K562 (cell line): Measurements from ENCODE around the gene EML3. TPM values are rescaled to one million over a fixed set of nuclear protein-coding genes. Genes with fewer than 3 reads are reported as not detected.

Source experiments
- CHCHD3 ChIP-seq: fragments of 250-450 bp; sonication (Bioruptor Pico); IDR thresholded peaks from 2 replicates; pipeline ENCODE4 v2.1.2; 2022; ENCODE audit warnings: mild to moderate bottlenecking
- JUN ChIP-seq, 2 experiments: sonication (generic) in 1 of 2; formaldehyde crosslinking in 1 of 2; IDR thresholded peaks; 2 replicates each; pipeline versions ENCODE4 v1.6.1 to v1.8.0; 2012 to 2022; ENCODE audit warnings: borderline replicate concordance in 2 of 2, mild to moderate bottlenecking in 2 of 2, improper control_type of control experiment in 1 of 2, low read depth in 1 of 2, low read length in 1 of 2, missing genetic modification reagents in 1 of 2
- KLF13 ChIP-seq: fragments of 450-650 bp; IDR thresholded peaks from 2 replicates; pipeline ENCODE4 v1.6.1; 2016; ENCODE audit warnings: missing genetic modification characterization, low read depth, mild to moderate bottlenecking, missing compliant biosample characterization, moderate library complexity, borderline replicate concordance
- POLR3A ChIP-seq: IDR thresholded peaks from 2 replicates; pipeline ENCODE4 v1.6.1; 2011; ENCODE audit warnings: borderline replicate concordance, mild to moderate bottlenecking, moderate library complexity; ENCODE audit not compliant: insufficient read length, insufficient read depth; ENCODE audit errors: extremely low read depth
- RB1 ChIP-seq: fragments of 450-650 bp; IDR thresholded peaks from 2 replicates; pipeline ENCODE4 v1.6.1; 2017; ENCODE audit warnings: low read depth, mild to moderate bottlenecking
- SMAD4 ChIP-seq: fragments of 250-450 bp; sonication (Bioruptor Pico); conservative IDR thresholded peaks from 2 replicates; pipeline ENCODE4 v1.8.0; 2021; ENCODE audit warnings: inconsistent platforms, mild to moderate bottlenecking, moderate library complexity
- polyA plus RNA-seq, 8 experiments: library from polyadenylated mRNA; depleted of rRNA in 4 of 8; stranded (reverse) in 5 of 8; unstranded in 3 of 8; fragments of >200 nt; fragmentation: Nextera tagmentation in 2 of 8; fragmentation: Illumina TruSeq in 1 of 8; extraction: Ambion mirVana in 2 of 8; extraction: Trizol in 1 of 8; gene quantifications; 2 replicates each; pipeline versions ENCODE4 v1.2.1 to v1.2.3, GENCODE V29; 2011 to 2014; ENCODE audit warnings: inconsistent platforms in 1 of 8, missing spikeins in 1 of 8
- total RNA-seq, 7 experiments: library from RNA; depleted of rRNA in 6 of 7; stranded (reverse); fragments of >200 nt in 6 of 7; fragmentation: Illumina TruSeq in 2 of 7; extraction: Trizol in 2 of 7; gene quantifications; 2 replicates each; pipeline versions ENCODE4 v1.2.1 to v1.2.3, GENCODE V29; 2011 to 2021; ENCODE audit warnings: low replicate concordance in 1 of 7
- TF ChIP-seq, protein P1 (sequence below): fragments of 200-400 bp; formaldehyde crosslinking; IDR thresholded peaks from 2 replicates; pipeline ENCODE4 v1.6.1; 2017; ENCODE audit warnings: mild to moderate bottlenecking, low read depth, low read length, moderate library complexity
- TF ChIP-seq, protein P2 (sequence below): sonication (generic); formaldehyde crosslinking; IDR thresholded peaks from 2 replicates; pipeline ENCODE4 v1.8.0; 2022; ENCODE audit warnings: mild to moderate bottlenecking, missing genetic modification reagents
- TF ChIP-seq, protein P3 (sequence below), 3 experiments: fragments of 200-800 bp in 1 of 3; fragments of 250-450 bp in 1 of 3; fragments of 450-650 bp in 1 of 3; sonication (Bioruptor Pico) in 1 of 3; sonication (Bioruptor generic) in 1 of 3; formaldehyde crosslinking in 1 of 3; IDR thresholded peaks; 2 replicates each; pipeline versions ENCODE4 v1.6.1 to v1.8.0; 2016 to 2022; ENCODE audit warnings: mild to moderate bottlenecking in 2 of 3, missing genetic modification characterization in 2 of 3, missing compliant biosample characterization in 1 of 3, moderate library complexity in 1 of 3
- TF ChIP-seq, protein P4 (sequence below): fragments of 200-800 bp; sonication (Bioruptor generic); IDR thresholded peaks from 2 replicates; pipeline ENCODE4 v1.6.1; 2017; ENCODE audit warnings: missing genetic modification characterization, missing compliant biosample characterization

EML3 gene
- total and polyA plus RNA-seq, 9 of the 15 experiments (the other 6 are each of a cell fraction or from before 2014, with no cell fraction given): 0.32 to 90.5 (median 26.4) TPM

DNA sequence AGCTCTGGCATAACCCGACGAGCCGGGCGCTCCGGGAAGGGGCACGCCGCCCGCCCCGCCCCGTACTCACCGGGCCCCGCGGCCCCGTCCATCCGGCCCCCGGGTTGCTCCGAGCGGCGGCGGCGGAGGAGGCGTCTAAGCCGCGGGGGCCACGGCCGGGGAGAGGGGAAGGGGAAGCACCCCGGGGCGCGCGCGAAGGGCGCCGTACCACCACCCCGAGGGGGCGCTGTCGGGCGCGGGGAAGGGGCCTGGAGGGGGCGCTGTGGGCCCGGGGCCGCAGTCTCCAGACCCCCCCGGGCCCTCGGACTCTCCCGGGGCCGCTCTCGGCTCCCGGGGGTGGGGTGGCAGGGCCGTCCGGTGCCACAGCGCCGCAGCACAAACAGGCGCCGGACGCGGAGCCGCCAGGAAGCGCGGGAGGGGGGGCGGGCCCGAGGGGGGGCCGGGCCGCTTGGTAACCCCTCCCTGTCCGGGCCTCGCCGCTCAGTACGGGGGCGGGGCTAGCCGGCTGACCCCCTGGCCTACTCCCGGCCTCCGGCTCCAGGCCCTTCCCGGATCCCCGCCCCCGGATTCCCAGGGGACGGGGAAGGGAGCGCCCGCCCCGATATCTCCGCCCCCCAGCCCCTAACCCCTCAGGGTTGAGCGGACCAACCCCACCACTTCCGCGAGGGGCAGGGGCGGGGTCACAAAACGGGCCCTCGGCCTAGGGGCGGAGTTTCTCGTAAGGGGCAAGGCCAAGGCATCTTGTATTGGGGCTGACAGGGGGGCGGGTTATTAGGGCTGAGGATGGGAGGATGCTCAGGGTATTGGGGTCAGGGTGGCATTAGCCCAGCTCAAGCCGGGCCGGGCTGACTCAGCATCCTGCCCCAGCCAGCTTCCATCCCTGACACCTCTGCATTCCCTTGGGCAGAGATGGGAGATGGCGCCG, at the start of gene EML3, which contains the start of gene ROM1 (continued):
- TF ChIP-seq, protein P1, sequence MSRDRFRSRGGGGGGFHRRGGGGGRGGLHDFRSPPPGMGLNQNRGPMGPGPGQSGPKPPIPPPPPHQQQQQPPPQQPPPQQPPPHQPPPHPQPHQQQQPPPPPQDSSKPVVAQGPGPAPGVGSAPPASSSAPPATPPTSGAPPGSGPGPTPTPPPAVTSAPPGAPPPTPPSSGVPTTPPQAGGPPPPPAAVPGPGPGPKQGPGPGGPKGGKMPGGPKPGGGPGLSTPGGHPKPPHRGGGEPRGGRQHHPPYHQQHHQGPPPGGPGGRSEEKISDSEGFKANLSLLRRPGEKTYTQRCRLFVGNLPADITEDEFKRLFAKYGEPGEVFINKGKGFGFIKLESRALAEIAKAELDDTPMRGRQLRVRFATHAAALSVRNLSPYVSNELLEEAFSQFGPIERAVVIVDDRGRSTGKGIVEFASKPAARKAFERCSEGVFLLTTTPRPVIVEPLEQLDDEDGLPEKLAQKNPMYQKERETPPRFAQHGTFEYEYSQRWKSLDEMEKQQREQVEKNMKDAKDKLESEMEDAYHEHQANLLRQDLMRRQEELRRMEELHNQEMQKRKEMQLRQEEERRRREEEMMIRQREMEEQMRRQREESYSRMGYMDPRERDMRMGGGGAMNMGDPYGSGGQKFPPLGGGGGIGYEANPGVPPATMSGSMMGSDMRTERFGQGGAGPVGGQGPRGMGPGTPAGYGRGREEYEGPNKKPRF: no peak
- TF ChIP-seq POLR3A (no peak), RB1 (peak; percentile 93), SMAD4 (CRISPR knock-in tag) (peak; percentile 75), JUN (IDR thresholded peaks at IDR 0.05; ENCODE audit: borderline replicate concordance, low read depth, low read length) (no peak), JUN (CRISPR knock-in tag; IDR thresholded peaks at IDR 0.05; ENCODE audit: borderline replicate concordance) (no peak), CHCHD3 (no peak), KLF13 (no peak)
- TF ChIP-seq, protein P2, sequence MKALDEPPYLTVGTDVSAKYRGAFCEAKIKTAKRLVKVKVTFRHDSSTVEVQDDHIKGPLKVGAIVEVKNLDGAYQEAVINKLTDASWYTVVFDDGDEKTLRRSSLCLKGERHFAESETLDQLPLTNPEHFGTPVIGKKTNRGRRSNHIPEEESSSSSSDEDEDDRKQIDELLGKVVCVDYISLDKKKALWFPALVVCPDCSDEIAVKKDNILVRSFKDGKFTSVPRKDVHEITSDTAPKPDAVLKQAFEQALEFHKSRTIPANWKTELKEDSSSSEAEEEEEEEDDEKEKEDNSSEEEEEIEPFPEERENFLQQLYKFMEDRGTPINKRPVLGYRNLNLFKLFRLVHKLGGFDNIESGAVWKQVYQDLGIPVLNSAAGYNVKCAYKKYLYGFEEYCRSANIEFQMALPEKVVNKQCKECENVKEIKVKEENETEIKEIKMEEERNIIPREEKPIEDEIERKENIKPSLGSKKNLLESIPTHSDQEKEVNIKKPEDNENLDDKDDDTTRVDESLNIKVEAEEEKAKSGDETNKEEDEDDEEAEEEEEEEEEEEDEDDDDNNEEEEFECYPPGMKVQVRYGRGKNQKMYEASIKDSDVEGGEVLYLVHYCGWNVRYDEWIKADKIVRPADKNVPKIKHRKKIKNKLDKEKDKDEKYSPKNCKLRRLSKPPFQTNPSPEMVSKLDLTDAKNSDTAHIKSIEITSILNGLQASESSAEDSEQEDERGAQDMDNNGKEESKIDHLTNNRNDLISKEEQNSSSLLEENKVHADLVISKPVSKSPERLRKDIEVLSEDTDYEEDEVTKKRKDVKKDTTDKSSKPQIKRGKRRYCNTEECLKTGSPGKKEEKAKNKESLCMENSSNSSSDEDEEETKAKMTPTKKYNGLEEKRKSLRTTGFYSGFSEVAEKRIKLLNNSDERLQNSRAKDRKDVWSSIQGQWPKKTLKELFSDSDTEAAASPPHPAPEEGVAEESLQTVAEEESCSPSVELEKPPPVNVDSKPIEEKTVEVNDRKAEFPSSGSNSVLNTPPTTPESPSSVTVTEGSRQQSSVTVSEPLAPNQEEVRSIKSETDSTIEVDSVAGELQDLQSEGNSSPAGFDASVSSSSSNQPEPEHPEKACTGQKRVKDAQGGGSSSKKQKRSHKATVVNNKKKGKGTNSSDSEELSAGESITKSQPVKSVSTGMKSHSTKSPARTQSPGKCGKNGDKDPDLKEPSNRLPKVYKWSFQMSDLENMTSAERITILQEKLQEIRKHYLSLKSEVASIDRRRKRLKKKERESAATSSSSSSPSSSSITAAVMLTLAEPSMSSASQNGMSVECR (CRISPR knock-in tag): no peak
- TF ChIP-seq, protein P3, sequence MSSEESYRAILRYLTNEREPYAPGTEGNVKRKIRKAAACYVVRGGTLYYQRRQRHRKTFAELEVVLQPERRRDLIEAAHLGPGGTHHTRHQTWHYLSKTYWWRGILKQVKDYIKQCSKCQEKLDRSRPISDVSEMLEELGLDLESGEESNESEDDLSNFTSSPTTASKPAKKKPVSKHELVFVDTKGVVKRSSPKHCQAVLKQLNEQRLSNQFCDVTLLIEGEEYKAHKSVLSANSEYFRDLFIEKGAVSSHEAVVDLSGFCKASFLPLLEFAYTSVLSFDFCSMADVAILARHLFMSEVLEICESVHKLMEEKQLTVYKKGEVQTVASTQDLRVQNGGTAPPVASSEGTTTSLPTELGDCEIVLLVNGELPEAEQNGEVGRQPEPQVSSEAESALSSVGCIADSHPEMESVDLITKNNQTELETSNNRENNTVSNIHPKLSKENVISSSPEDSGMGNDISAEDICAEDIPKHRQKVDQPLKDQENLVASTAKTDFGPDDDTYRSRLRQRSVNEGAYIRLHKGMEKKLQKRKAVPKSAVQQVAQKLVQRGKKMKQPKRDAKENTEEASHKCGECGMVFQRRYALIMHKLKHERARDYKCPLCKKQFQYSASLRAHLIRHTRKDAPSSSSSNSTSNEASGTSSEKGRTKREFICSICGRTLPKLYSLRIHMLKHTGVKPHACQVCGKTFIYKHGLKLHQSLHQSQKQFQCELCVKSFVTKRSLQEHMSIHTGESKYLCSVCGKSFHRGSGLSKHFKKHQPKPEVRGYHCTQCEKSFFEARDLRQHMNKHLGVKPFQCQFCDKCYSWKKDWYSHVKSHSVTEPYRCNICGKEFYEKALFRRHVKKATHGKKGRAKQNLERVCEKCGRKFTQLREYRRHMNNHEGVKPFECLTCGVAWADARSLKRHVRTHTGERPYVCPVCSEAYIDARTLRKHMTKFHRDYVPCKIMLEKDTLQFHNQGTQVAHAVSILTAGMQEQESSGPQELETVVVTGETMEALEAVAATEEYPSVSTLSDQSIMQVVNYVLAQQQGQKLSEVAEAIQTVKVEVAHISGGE (CRISPR knock-in tag; IDR thresholded peaks at IDR 0.05): peak in 2 of 3 experiments; percentile 51 to 88; a peak in 4 of 6 replicates
- TF ChIP-seq, protein P4, sequence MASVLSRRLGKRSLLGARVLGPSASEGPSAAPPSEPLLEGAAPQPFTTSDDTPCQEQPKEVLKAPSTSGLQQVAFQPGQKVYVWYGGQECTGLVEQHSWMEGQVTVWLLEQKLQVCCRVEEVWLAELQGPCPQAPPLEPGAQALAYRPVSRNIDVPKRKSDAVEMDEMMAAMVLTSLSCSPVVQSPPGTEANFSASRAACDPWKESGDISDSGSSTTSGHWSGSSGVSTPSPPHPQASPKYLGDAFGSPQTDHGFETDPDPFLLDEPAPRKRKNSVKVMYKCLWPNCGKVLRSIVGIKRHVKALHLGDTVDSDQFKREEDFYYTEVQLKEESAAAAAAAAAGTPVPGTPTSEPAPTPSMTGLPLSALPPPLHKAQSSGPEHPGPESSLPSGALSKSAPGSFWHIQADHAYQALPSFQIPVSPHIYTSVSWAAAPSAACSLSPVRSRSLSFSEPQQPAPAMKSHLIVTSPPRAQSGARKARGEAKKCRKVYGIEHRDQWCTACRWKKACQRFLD (CRISPR knock-in tag): 0 out of 2 replicates have a peak, but pooled peaks have one; percentile 30
